Fibroblast of peridontal ligament (primary cell): Measurements from ENCODE around the gene AATF.

Source experiments
- DNase-seq: peaks from one replicate; pipeline ENCODE4 v3.0.0-alpha.2; 2010; ENCODE audit errors: extremely low read depth

AATF gene

DNA sequence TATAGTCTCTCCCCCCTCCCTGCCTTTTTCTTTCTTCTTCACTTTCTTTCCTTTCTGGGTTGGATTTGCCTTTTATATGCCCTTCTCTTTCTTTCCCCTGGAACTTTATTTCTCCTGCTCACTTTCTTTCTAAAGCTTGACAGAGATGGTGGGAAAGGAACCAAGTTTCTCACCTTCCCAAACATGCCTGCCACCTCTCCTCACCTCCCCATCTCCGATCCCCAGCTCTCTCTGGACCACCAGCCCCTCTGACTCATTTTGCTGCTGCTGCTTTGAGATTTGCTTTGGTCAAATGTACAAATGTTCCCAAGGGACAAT, 18.2 kb upstream of the AATF start:
- no peak for DNase-seq

DNA sequence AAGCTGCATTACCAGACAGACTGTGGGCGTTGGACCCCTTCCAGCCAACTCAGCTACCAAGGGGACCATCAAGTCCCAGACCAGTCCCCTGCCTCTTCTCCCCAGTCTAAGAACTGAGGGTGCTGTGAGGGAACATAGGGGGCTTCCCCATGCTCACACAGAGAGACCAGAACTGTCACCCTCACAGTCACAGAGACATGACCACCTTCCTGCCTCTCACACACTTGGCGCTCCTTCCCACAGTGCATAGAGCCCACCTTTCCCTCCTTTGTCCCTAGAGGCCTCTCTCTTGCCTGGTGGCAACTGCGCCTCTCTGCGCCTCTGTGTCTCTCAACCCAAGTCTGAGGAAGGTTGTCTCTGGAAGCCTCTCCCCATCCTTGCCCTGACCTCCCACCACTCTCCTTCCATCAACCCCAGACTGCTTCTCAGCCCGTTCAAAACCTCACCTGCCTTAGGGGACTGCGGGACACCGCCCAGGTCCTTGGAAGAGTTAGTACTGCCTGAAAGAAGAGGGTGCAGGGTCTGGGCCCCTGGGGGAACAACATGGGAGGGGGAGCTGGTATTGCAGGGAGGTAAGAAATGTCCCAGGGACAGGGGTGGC, 17.6 kb upstream of the AATF start:
- no peak for DNase-seq

DNA sequence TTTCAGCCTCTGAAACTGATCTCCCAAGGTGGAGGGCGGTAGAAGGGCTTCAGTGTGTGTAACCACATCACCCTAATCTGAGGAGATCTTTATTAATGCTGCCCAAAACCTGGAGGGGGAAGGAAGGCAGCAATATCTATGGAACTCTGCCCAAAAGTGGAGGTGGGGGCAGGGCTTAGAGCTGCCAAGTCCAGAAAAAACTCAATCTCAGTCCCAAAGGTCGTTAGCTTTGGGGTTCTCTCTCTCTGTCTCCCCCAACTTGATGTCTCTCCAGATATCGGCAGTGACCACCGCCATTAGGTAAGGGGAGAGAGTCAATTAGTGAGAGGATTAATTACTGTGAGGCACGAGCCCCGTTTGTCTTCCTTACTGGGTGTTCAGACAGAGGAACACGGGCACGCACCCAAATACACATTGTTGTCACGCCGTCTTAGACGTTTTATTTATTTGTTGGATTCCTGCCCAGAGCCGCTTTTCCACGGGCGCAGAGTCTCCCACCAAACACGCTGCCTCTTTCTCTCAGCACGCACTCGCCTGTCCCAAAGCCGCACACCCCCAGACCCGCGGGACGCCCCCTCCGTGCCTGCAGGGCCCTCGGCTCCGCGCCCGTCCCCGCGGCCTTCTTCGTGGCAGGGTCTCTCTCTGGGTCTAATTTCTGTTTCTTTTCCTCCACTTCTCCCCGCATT, 16.9 kb upstream of the AATF start:
- DNase-seq, result no peak

DNA sequence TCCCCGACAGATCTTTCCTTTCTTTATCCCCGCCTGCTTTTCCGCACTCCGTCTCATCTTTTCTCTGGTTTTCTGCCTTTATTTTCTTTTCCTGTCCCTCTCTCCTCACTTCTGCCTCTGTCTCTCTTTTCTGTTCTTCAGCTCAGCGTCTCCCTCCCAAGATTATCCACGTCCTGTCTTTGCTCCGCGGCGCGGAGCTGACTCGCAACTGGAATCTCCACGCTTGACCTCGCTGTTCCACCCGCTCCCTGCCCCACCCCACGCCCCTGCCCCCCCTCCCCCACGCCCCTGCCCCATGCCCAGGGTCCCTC, 16.4 kb upstream of the AATF start:
- no peak for DNase-seq

DNA sequence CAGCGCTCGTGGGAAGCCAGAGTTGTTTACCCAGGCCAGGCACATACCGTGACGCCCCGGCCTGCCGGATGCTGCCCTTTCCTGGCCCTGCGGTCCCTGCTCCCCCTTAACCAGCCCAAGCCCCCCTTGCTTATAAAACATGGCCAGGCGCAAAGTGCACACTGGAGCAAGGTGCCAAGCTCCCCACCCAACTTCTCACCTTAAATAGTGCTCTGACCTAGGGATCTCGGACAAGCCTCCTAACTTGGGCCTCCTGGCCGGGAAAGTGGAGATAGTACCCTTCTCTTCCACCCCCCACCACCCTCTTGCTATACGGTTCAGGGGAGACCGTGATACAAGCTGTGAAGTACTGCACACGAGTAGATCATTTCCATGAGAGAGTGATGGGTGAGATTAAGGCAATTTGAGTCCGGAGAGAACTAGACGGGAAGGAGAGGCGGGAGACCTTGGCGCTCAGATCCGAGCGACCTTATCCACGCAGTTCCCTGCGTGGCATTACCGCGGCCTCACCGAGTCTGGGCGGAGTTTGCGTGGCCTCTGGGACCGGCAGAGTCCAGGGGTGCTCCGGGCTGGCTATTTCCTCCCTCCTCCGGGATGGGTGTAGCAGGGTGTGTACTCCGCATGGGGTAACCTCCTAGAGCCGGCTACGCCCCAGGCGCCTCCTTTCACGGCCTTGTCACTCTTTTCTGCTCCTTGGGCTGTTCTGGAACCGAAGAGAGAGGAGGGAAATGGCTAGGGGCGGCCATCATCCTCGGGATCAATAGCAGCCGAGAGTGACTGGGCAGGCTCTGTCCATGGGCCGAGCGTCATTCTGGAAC, 15.9 kb upstream of the AATF start:
- DNase-seq, result no peak

DNA sequence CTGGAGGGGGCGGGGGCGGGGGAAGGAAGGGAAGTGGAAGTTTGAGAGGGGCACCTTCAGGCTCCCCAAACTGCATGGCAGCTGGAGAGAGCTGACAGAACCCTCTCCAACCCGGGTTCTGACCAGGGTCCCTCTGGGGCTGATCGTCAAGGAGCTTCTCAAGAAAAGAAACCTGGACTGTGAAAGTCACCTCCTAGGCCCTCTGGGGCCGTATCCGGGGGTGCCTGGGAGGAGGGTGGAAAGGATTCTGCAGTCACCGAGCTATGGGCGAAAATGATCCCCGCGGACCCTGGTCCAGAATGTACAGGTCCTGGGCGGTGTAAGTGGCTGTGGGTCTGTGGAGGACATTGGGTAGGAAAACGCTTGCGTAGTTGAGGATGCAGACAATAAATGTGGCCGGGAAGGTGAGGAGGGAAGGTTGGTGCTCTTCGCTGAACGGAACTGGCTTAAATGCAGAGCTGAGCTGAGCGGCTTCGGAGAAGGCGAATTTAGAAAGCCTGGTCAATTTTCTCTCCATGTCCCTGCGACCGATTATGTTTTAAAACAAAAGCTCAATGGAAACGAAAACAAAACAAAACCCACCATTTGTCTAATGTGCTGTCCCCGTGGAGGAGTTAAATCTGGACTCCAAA, 15.1 kb upstream of the AATF start:
- DNase-seq, result no peak

DNA sequence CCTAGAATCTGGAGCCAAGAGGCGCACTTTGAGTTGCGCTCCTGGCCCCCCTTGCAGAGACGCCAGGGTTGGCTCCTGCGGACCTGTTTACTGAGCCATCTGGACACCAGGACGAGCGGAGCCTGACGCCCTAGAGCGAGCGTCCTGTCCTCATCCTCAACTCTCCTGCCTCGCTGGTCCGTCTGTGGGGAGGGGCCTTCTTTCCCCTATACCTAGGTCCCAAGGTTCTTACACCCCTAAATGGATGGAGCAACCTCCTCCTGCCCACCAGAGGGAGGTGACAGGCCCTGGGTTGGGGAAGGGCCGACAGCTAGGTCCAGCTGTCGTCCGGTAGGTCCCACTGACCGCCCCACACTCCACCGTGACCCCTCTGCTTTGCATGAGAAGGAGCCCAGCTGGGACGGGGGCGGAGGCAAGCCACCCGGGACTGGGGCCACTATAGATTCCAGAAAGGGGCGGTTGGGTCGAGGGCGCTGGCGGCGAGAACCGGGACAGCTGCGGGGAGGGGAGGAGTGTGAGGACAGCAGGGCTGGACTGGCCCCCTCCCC, 14.5 kb upstream of the AATF start:
- no peak for DNase-seq

DNA sequence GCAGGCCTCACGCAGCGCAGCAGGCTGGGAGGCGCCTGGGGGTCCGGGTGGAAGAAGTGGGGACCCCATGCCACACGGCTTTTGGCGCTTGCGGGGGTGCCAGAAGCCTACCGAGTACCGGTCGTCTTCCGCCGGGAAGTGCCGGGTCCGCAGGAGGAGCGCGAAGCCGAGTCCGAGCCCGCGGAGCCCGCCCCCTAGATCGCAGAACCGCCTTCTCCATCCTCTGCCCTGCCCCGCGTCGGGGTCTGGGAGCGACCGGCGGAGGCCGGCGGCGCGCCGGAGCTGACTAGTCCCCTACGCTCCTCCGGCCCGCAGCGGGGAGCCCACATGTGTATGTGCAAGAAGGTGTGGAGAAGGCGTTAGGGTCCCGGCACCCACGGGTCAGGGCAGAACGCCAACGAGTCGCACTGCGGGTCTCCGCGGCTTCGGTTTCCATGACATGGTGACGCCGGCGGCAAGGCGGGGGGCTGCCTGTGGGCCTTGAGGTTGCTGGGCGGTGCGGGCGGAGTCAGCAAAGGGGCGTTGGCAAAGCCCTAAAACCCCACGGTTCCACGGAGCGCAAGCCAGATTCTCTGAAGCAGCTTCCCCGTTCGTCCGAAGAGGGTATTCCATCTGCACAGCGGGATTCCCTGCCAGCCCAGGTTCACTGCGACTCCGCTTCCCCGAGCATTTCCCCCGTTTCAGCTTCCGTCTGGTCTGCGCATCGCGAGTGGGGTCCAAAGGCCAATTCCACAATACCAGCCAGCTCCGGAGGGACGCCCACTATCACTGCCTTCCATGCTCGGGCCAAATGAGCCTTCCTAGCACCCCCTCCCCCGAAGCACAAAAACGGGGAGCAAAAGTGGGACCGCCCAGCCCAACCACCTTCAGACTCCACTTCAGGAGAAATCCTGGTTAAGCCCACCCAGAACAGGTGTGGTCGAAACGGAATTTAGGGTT, 13.8 kb upstream of the AATF start:
- no peak for DNase-seq

DNA sequence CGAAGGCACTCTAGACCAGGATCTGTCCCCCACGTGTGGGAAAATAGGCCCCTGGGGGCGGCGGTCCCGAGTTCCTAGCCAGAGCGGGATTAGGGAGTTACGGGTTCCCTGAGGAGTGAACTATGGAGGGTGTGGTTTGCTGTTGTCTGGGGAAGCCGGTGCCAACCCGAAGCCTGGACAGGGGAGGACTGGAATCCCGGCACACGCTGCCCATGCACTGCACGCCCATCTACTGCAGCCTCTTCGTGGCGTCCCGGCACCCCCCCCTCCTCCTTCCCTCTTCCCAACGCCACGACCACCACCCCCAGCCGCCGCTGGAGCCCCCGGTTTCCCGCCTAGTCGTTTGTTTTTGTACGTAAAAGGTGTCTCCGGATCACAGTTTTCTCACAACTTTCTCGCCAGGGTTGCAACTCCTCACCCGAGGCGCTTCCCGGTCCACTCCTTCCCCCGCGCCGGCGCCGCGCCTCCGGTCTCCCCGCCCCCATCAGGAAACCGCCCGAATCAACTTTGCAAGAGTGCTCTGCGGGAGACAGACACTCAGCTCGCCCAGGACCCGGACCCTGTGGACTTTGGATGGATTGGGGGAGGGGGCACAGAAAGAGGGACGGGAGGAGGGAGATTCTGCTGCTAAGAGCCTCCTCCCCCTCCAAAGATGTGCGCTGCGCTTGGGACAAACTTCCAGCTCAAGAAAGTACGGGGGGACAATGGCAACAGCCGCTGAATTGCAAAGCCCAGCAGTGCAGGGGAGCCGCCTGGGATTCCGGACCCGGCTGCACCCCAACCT, 12.9 kb upstream of the AATF start:
- no peak for DNase-seq

DNA sequence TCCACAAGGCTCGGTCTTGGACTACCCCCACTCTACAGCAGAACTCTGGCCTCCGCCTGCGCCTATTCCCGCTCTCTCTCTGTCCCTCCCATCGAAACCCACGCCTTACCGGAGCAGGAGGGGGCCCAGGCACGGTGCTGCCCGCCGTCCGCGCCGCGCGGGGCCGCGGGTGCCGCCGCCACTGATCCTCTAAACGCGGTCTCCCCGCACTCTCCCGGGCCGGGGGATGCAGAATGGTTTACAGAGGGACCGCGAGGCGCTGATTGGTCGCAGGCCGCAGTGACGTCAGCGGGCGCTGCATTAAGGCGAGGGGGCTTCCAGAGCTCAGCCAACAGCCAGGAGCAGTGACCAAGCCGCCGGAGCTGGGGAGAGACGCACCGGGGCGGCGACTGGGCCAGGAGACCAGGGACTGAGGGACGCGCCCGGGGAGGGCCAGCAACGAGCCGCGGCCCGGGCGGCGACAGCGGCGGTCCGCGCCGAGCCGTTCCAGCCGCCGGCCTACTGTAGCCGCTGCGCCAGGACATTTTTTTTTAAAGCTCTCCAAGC, 12.2 kb upstream of the AATF start:
- DNase-seq, result no peak

DNA sequence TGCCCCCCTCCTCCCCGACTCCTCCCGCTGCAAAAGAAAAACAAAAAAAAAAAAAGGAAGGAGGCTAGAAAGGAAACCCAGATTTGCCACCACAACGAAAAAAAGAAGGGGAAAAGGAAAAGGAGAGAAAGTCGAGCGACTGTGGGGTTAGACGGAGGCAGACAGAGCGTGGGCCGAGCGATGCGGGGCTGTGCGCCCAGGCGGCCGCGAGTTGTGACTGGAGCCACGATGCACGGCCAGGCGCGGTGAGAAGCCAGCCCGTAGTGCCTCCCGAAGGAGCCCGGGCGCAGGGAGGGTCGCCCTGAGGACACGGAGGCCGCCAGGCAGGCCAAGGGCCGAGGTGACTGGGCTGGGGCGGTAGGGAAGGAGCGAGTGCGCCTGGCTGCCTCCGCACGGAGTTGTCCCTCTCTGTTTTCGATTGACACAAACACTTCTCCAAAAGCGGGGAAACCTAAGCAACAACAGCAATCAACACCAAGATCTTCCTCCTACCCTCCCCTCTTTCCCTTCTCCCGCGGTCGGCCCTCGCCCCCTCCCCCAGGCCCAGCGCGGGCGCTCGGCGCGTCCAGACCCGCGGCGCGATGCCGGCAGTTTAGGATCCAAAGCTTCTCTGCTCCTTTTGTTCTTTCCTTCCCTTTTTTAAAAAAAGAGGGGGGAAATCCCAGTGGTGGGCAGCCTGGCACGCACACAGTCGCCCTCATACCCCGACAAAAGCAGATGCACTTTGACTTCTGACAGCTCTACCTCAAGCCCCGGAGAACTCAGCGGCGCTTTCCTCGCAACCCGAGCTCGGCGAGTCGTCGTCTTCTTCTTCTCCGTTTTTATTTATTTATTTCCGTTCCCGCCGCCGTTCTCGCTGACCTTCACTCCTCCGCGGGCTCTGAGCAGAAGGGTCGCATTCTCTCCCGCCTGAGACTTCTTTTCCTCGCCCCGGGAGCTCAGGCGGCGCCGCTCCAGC, 11.5 kb upstream of the AATF start, which contains the start of gene LHX1:
Gene LHX1, plus strand, starts transcription at position 475 of the 958 bp plus-strand sequence. CDS start 723 bp downstream, outside the sequence.
- no peak for DNase-seq

DNA sequence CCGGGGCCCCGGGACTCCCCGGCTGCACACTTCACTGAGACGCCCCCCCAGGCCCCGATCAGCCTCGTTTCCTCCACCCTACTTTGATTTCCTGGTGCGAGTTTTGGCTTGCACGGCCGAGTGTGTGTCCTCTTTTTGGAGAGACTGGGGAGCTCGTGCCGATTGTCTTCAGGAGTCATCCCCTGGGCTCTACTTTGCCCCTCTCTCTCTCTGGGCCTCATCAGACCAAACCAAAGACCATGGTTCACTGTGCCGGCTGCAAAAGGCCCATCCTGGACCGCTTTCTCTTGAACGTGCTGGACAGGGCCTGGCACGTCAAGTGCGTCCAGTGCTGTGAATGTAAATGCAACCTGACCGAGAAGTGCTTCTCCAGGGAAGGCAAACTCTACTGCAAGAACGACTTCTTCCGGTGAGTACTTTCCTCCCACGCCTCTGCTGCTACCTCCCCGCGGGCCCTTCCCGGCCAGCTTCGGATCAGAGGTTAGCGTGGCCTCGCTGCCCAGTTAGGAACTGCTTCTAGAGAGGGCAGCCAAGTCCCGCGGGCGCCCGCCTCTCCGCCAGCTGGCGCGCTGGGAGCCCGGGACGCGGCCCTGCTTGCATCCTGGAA, 10.7 kb upstream of the AATF start:
- no peak for DNase-seq

DNA sequence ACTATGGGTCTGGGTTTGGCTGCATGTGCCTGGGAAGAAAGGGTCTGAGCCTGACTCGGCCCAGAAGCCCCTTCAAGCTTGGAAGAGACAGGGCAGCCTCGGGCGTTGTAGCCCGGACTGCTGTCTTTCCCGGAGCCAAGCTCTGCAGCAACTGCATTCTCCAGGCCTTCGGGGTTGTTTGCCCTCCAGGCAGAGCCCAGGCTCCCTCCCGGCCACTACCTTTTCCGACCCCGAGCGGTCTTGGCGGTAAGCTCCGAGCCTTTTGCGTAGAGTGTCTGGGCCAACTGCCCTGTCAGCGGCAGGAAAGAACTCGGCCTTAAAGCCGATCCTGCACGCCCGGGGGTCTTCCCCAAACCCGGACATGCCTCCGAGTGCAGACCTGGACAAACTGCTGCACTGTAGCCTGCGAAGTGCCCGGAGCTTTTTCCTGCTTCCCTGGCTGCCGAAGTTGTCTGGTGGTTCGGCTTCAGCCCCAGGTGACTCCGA, 10.1 kb upstream of the AATF start:
- no peak for DNase-seq

DNA sequence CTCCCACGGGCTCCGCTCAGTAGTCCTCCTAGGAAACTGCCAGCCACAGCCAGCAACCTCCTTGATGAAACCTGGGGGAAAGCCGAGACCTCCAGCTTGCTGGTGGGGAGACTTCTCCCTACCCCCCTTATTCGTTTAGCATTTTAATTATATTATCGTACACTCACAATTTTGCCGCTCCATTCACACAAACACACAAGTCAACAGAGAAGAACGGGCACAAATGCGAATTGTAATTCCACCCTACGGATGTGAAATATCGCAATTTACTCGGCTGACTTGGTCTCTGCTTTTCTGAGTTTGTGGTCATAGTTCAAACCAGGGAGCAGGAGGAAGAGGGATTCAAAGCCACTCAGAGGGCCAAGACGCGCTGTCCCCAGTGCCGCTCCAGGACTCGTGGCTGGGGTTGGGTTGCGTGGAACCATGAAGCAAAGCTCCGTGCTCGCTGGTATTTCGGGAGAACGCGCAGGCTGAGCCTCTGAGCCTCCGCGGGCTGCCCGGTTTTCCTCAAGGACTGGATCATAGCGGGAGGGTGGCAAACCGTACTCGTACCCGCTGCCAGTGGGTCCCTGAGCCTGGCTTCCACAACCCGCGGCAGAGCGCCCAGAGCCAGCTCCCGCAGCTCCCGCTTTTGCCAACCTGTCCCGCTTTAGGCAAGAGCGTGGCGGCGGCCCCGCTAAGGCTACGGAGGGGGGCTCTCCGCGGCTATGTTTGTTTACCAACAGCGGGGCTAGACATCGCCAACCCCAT, 9.5 kb upstream of the AATF start:
- DNase-seq, result no peak

DNA sequence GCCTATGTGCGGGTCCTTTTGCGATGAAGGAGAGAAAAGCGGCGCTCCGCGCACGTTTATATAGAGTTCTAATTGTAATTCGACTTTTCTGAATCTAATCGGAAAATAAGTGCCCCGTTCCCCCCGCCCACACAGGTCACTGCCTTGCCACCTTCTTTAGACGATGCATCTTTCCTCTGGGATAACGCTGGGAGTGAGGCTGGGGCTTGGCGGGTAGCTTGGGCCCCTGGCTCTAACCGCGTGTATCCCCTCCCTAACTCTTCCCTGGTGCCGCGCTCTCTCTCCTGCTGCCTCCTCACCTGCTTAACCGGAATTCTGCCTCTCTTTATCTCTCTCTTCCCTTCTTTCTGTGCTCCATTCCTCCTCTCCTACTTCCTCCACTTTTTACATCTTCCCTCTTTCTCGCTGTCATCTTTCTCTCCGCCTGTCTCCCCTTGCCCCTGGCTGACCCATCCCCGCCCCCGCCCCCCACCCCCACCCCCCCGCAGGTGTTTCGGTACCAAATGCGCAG, 8.9 kb upstream of the AATF start:
- no peak for DNase-seq

DNA sequence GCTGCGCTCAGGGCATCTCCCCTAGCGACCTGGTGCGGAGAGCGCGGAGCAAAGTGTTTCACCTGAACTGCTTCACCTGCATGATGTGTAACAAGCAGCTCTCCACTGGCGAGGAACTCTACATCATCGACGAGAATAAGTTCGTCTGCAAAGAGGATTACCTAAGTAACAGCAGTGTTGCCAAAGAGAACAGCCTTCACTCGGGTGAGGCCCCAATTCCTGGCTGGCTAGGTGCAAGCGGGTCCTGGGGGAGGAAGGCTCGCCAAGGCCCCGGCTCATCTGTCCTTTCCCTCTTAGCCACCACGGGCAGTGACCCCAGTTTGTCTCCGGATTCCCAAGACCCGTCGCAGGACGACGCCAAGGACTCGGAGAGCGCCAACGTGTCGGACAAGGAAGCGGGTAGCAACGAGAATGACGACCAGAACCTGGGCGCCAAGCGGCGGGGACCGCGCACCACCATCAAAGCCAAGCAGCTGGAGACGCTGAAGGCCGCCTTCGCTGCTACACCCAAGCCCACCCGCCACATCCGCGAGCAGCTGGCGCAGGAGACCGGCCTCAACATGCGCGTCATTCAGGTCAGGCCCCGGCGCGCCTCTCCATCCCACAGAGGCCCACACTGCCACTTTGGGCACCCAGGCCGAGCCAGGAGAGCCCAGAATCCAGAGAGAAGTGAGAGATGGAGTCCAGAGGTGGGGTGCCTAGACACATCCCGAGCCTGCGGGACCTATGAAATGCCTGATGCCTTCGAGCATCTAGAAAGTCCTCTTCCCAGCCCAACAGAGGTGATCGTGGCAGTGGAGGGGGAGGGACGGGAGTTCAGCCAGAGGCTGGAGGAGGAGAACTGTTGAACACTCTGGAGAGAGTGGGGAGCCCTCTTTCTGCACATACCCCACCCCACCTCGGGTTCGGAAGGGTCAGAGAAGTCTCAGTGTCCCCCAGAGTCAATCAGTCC, 8.2 kb upstream of the AATF start:
- DNase-seq, result no peak
